Endothelial cell (in vitro differentiated cells): ENCODE measurements around the gene ACCSL. TPM values are rescaled to one million over a fixed set of nuclear protein-coding genes. Genes with fewer than 3 reads are reported as not detected.

ENCODE experiments used
- DNase-seq: peaks from one replicate; pipeline ENCODE4 v3.0.0; 2021; ENCODE audit warnings: low spot score
- H3K27ac Mint-ChIP-seq: one replicate; pipeline ENCODE4 v1.8.0; 2021; ENCODE audit warnings: mixed read lengths, inconsistent platforms; ENCODE audit not compliant: unreplicated experiment
- H3K27me3 Mint-ChIP-seq: one replicate; pipeline ENCODE4 v1.8.0; 2021; ENCODE audit warnings: mild to moderate bottlenecking, moderate library complexity, mixed read lengths, inconsistent platforms; ENCODE audit not compliant: unreplicated experiment
- H3K36me3 Mint-ChIP-seq: one replicate; pipeline ENCODE4 v1.8.0; 2021; ENCODE audit warnings: mild to moderate bottlenecking, low read depth, mixed read lengths, inconsistent platforms; ENCODE audit not compliant: unreplicated experiment
- H3K4me1 Mint-ChIP-seq: one replicate; pipeline ENCODE4 v1.8.0; 2021; ENCODE audit warnings: mild to moderate bottlenecking, mixed read lengths, inconsistent platforms; ENCODE audit not compliant: unreplicated experiment
- H3K4me3 Mint-ChIP-seq: one replicate; pipeline ENCODE4 v1.8.0; 2021; ENCODE audit warnings: mild to moderate bottlenecking, mixed read lengths, inconsistent platforms; ENCODE audit not compliant: unreplicated experiment
- H3K9me3 Mint-ChIP-seq: one replicate; pipeline ENCODE4 v1.8.0; 2021; ENCODE audit warnings: mixed read lengths, inconsistent platforms; ENCODE audit not compliant: unreplicated experiment
- CTCF ChIP-seq: fragments of 200-600 bp; sonication (generic); IDR thresholded peaks from one replicate; pipeline ENCODE4 v1.5.0; 2021; ENCODE audit warnings: antibody characterized with exemption; ENCODE audit not compliant: unreplicated experiment
- total RNA-seq: library from RNA; stranded (reverse); fragmentation: NEBNext Ultra II Directional; extraction: Animal tissue kit (Norgen Biotek cat#: 25700); gene quantifications from one replicate; pipeline ENCODE4 v1.2.1, GENCODE V29; 2021; ENCODE audit not compliant: unreplicated experiment

The ACCSL gene
- total RNA-seq, 1 donor from 2014 or later: not detected

- no peak for DNase-seq
- peaks cover 3% of the 10 kb centered on the region for H3K27me3 Mint-ChIP-seq
- TF ChIP-seq CTCF: no peak
- no peaks in the 10 kb centered on the region for H3K9me3 Mint-ChIP-seq
- no peak overlapping the region for H3K27ac Mint-ChIP-seq
- no peaks in the 10 kb centered on the region for H3K36me3 Mint-ChIP-seq
- no peaks in the 10 kb centered on the region for H3K4me1 Mint-ChIP-seq
- no peak overlapping the region for H3K4me3 Mint-ChIP-seq
These were observed 2.1 kb downstream of the ACCSL start for GRCh38 chr11:44049832-44050231.

GRCh38 chr11:44051171-44051570, 3.4 kb downstream of the ACCSL start:
- Mint-ChIP-seq H3K36me3 (no peaks in the 10 kb centered on the region), H3K4me1 (peaks cover 8% of the 10 kb centered on the region), H3K4me3 (no peak overlapping the region), H3K27ac (no peak overlapping the region), H3K27me3 (peaks cover 3% of the 10 kb centered on the region), H3K9me3 (no peaks in the 10 kb centered on the region)
- TF ChIP-seq CTCF: no peak
- no peak for DNase-seq

- Mint-ChIP-seq H3K36me3 (no peaks in the 10 kb centered on the region), H3K4me1 (peaks cover 9% of the 10 kb centered on the region), H3K9me3 (no peaks in the 10 kb centered on the region), H3K27ac (no peak overlapping the region), H3K4me3 (no peak overlapping the region), H3K27me3 (no peaks in the 10 kb centered on the region)
- no peak for TF ChIP-seq CTCF
- DNase-seq: no peak
These were observed 9.6 kb downstream of the ACCSL start for GRCh38 chr11:44057340-44057739.

- no peak for DNase-seq
- no peaks in the 10 kb centered on the region for H3K27me3 Mint-ChIP-seq
- peaks cover 9% of the 10 kb centered on the region for H3K4me1 Mint-ChIP-seq
- TF ChIP-seq CTCF: no peak
- no peaks in the 10 kb centered on the region for H3K36me3 Mint-ChIP-seq
- no peak overlapping the region for H3K27ac Mint-ChIP-seq
- H3K9me3 Mint-ChIP-seq: no peaks in the 10 kb centered on the region
- no peak overlapping the region for H3K4me3 Mint-ChIP-seq
These were observed 10.5 kb downstream of the ACCSL start for GRCh38 chr11:44058275-44058674.

GRCh38 chr11:44065161-44065661, 17.4 kb downstream of the ACCSL start:
- Mint-ChIP-seq H3K9me3 (no peaks in the 10 kb centered on the region), H3K27ac (peak overlapping the region; percentile 67), H3K4me3 (peak overlapping the region; percentile 42), H3K27me3 (peaks cover 6% of the 10 kb centered on the region), H3K36me3 (peaks cover 18% of the 10 kb centered on the region), H3K4me1 (peaks cover 19% of the 10 kb centered on the region)
- DNase-seq: no peak
- no peak for TF ChIP-seq CTCF
